HG03457 (cell line): ENCODE results near the gene TNFRSF1A.
"Not testable (repeated sequence)": the region's sequence is repeated elsewhere in the genome, so short reads cannot be mapped to it uniquely, and the experiment has no call there.

Experiments used
- ATAC-seq: cut with Tn5 transposase; IDR thresholded peaks from one replicate; pipeline ENCODE4 v1.9.1; 2021; ENCODE audit warnings: moderate number of reproducible peaks; ENCODE audit not compliant: unreplicated experiment

The TNFRSF1A gene

GRCh38 chr12:6338536-6338935 is 3.3 kb downstream of the TNFRSF1A start:
- not testable (repeated sequence) for ATAC-seq

GRCh38 chr12:6337958-6338433 is 3.9 kb downstream of the TNFRSF1A start:
- no peak for ATAC-seq

GRCh38 chr12:6336889-6337853 is 4.7 kb downstream of the TNFRSF1A start:
- ATAC-seq = no peak

- no peak for ATAC-seq
These were observed 5.6 kb downstream of the TNFRSF1A start for GRCh38 chr12:6336079-6336888.

GRCh38 chr12:6335451-6336078 is 6.3 kb downstream of the TNFRSF1A start:
- ATAC-seq = no peak

- ATAC-seq = no peak
These were observed 6.9 kb downstream of the TNFRSF1A start for GRCh38 chr12:6334940-6335450.

GRCh38 chr12:6334359-6334758 is 7.5 kb downstream of the TNFRSF1A start:
- no peak for ATAC-seq

GRCh38 chr12:6333566-6333965 is 8.3 kb downstream of the TNFRSF1A start:
- no peak for ATAC-seq

GRCh38 chr12:6333029-6333428 is 8.8 kb downstream of the TNFRSF1A start:
- ATAC-seq = no peak

GRCh38 chr12:6332459-6332858 is 9.4 kb downstream of the TNFRSF1A start:
- ATAC-seq = no peak

- ATAC-seq = no peak
These were observed 10.7 kb downstream of the TNFRSF1A start for GRCh38 chr12:6330999-6331714.

GRCh38 chr12:6330192-6330591 is 11.7 kb downstream of the TNFRSF1A start:
- ATAC-seq = no peak

- ATAC-seq = no peak
These were observed 12.2 kb downstream of the TNFRSF1A start for GRCh38 chr12:6329703-6330064.

- no peak for ATAC-seq
These were observed 12.8 kb downstream of the TNFRSF1A start for GRCh38 chr12:6328945-6329702.

GRCh38 chr12:6328045-6328779 is 13.7 kb downstream of the TNFRSF1A start:
- no peak for ATAC-seq

GRCh38 chr12:6327229-6328041 is 14.4 kb downstream of the TNFRSF1A start:
- ATAC-seq = no peak

GRCh38 chr12:6326316-6327228 is 15.3 kb downstream of the TNFRSF1A start:
- no peak for ATAC-seq
